HL-60 (cell line): ENCODE measurements around the gene MBLAC1.

Source experiments
- DNase-seq, 2 experiments: peaks; one replicate each; pipeline ENCODE4 v3.0.0-alpha.2; 2010 to 2020; ENCODE audit warnings: low read depth in 1 of 2, low spot score in 1 of 2
- H3K27ac ChIP-seq: fragments of 250-450 bp; sonication (Bioruptor Pico); replicated peaks from 2 replicates; pipeline ENCODE4 v1.5.1; 2020; ENCODE audit warnings: mild to moderate bottlenecking, moderate library complexity
- H3K27me3 ChIP-seq: fragments of 250-450 bp; sonication (Bioruptor Pico); 2 replicates; pipeline ENCODE4 v1.5.1; 2021; ENCODE audit warnings: mild to moderate bottlenecking, moderate library complexity; ENCODE audit not compliant: insufficient read depth, poor library complexity, severe bottlenecking
- H3K4me3 ChIP-seq: replicated peaks from 2 replicates; pipeline ENCODE4 v1.5.1; 2011; ENCODE audit warnings: mild to moderate bottlenecking, control low read depth, low read length; ENCODE audit not compliant: insufficient read depth
- CTCF ChIP-seq: IDR thresholded peaks from one replicate; pipeline ENCODE4 v1.5.1; 2011; ENCODE audit warnings: low read length, control low read depth, inconsistent platforms; ENCODE audit not compliant: insufficient read depth
- GABPA ChIP-seq: IDR thresholded peaks from 2 replicates; pipeline ENCODE4 v1.6.1; 2012; ENCODE audit warnings: low read depth
- POLR2AphosphoS5 ChIP-seq: IDR thresholded peaks from 2 replicates; pipeline ENCODE4 v1.6.1; 2012; ENCODE audit warnings: low read depth
- SPI1 ChIP-seq: IDR thresholded peaks from 2 replicates; pipeline ENCODE4 v1.6.1; 2012; ENCODE audit warnings: low read depth, mild to moderate bottlenecking, borderline replicate concordance
- TF ChIP-seq, protein P1 (sequence below): IDR thresholded peaks from 2 replicates; pipeline ENCODE4 v1.6.1; 2012; ENCODE audit warnings: low read depth; ENCODE audit not compliant: insufficient replicate concordance

MBLAC1 gene

DNA sequence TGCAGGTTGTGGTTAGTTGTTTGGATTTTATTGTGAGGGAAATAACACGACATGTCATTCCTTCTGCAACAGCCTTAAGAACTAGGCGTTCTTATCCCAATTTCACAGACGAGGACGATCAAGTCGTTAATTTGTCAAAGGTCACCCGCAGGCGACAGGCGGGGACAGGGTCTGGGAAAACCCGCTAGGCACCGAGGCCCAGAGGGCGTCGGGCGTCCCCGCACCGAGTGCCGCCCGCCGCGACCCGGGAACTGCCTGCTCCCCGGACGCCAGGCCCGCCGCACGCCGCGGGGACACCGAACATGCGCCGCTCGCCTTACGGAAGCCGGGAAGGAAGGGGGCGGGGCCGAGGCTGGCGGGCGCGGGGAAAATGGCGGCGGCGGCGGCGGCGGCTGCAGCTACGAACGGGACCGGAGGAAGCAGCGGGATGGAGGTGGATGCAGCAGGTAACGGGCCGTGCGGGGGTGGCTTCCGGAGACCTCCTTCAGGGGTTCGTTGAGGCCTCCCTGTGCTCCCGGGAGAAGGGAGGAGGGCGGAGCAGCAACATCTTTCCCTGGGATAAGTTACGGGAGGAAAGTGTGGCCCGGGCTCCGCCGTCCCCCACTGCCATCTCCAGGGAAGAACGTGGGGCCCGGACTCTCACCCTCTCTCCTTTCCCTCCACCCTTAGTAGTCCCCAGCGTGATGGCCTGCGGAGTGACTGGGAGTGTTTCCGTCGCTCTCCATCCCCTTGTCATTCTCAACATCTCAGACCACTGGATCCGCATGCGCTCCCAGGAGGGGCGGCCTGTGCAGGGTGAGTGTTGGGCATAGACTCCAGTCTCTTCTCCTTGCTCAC lies 37.9 kb upstream of the MBLAC1 start, which contains the start of gene COPS6:
Gene COPS6, plus strand, starts transcription at position 349 of the 837 bp plus-strand sequence. Its CDS starts 22 bp downstream, at position 371.
- peak; percentile 67 to 79 for DNase-seq
- no peaks in the 10 kb centered on the region for H3K27me3 ChIP-seq
- TF ChIP-seq POLR2AphosphoS5: peak; percentile 91
- TF ChIP-seq CTCF: no peak
- TF ChIP-seq GABPA: no peak
- TF ChIP-seq, protein P1, sequence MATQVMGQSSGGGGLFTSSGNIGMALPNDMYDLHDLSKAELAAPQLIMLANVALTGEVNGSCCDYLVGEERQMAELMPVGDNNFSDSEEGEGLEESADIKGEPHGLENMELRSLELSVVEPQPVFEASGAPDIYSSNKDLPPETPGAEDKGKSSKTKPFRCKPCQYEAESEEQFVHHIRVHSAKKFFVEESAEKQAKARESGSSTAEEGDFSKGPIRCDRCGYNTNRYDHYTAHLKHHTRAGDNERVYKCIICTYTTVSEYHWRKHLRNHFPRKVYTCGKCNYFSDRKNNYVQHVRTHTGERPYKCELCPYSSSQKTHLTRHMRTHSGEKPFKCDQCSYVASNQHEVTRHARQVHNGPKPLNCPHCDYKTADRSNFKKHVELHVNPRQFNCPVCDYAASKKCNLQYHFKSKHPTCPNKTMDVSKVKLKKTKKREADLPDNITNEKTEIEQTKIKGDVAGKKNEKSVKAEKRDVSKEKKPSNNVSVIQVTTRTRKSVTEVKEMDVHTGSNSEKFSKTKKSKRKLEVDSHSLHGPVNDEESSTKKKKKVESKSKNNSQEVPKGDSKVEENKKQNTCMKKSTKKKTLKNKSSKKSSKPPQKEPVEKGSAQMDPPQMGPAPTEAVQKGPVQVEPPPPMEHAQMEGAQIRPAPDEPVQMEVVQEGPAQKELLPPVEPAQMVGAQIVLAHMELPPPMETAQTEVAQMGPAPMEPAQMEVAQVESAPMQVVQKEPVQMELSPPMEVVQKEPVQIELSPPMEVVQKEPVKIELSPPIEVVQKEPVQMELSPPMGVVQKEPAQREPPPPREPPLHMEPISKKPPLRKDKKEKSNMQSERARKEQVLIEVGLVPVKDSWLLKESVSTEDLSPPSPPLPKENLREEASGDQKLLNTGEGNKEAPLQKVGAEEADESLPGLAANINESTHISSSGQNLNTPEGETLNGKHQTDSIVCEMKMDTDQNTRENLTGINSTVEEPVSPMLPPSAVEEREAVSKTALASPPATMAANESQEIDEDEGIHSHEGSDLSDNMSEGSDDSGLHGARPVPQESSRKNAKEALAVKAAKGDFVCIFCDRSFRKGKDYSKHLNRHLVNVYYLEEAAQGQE: peak; percentile 46
- H3K4me3 ChIP-seq: peak within 1 kb of the TSS; percentile 94
- peak within 1 kb of the TSS; percentile 80 for H3K27ac ChIP-seq

DNA sequence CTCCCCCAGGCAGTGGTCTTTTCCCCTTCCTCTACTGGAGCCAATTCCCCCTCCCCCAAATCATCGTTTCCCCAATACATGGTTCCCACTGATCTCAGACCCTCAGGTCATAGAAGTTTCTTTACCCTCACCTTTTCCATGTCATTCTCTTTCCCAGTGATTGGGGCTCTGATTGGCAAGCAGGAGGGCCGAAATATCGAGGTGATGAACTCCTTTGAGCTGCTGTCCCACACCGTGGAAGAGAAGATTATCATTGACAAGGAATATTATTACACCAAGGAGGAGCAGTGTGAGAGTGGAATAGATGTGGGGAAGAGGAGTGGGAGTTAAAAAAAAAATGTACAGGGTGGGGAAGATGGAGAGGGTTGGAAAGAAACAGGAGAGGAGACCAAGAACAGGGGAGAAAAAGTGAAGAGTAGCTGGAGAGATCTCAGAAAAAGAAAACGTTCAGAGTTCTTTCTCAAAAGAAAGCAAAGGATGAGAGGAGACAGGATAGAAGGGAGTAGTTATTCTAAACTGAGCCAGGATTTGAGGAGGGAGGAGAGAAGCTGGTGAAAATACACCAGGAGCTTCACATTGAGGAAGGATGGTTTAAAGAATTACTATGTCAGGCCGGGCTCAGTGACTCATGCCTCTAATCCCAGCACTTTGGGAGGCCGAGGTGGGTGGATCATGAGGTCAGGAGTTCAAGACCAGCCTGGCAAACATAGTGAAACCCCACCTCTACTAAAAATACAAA lies 37.1 kb upstream of the MBLAC1 start:
- Histone ChIP-seq H3K4me3 (peak overlapping the region; percentile 94), H3K27me3 (no peaks in the 10 kb centered on the region), H3K27ac (peak overlapping the region; percentile 80)
- DNase-seq: no peak
- TF ChIP-seq SPI1: no peak
- TF ChIP-seq, protein P1: no peak
- no peak for TF ChIP-seq POLR2AphosphoS5
- no peak for TF ChIP-seq CTCF
- TF ChIP-seq GABPA: no peak

GRCh38 chr7:100090527-100091410 lies 36.0 kb upstream of the MBLAC1 start:
- H3K4me3 ChIP-seq: no peak overlapping the region
- no peak overlapping the region for H3K27ac ChIP-seq
- DNase-seq: no peak

More at GRCh38 chr7:100090527-100091410, 36.0 kb upstream of the MBLAC1 start:
- TF ChIP-seq, protein P1: no peak
- TF ChIP-seq CTCF (no peak), POLR2AphosphoS5 (no peak; the same call in 1 of the 2 replicates), SPI1 (no peak), GABPA (no peak)
- no peaks in the 10 kb centered on the region for H3K27me3 ChIP-seq
